Superior temporal gyrus (tissue), 1 donor: Measurements from ENCODE around the gene ZFP69.
"Not testable (repeated sequence)": the region's sequence is repeated elsewhere in the genome, so short reads cannot be mapped to it uniquely, and the experiment has no call there.

Source experiments
- DNase-seq: peaks from one replicate; pipeline ENCODE4 v3.0.0-alpha.2; 2016; ENCODE audit errors: extremely low spot score

ZFP69 gene

GRCh38 chr1:40476924-40477677 lies at the start of gene ZFP69:
Gene ZFP69 (plus strand): TSS chr1:40477290. CDS start chr1:40479362, 2,072 bp downstream.
- DNase-seq: peak; percentile 21

GRCh38 chr1:40431385-40431784 lies 45.7 kb upstream of the ZFP69 start:
- DNase-seq: no peak

GRCh38 chr1:40432644-40433390 lies 44.3 kb upstream of the ZFP69 start:
- no peak for DNase-seq

GRCh38 chr1:40435471-40435870 lies 41.6 kb upstream of the ZFP69 start:
- DNase-seq: no peak

- no peak for DNase-seq
Observed at GRCh38 chr1:40435876-40436275, 41.2 kb upstream of the ZFP69 start.

- DNase-seq: peak; percentile 79
Observed at GRCh38 chr1:40438391-40439015, 38.6 kb upstream of the ZFP69 start.

GRCh38 chr1:40439247-40439646 lies 37.8 kb upstream of the ZFP69 start:
- no peak for DNase-seq

- peak; percentile 90 for DNase-seq
Observed at GRCh38 chr1:40449684-40450494, 27.2 kb upstream of the ZFP69 start, which contains the start of gene ZFP69B. Gene ZFP69B (plus strand): TSS chr1:40450476. CDS start chr1:40450962, 486 bp downstream.

- peak; percentile 67 for DNase-seq
Observed at GRCh38 chr1:40450495-40451237, 26.4 kb upstream of the ZFP69 start.

- DNase-seq: no peak
Observed at GRCh38 chr1:40451238-40451585, 25.9 kb upstream of the ZFP69 start.

- no peak for DNase-seq
Observed at GRCh38 chr1:40454873-40455272, 22.2 kb upstream of the ZFP69 start.

- no peak for DNase-seq
Observed at GRCh38 chr1:40462956-40463590, 14.0 kb upstream of the ZFP69 start.

- DNase-seq: no peak
Observed at GRCh38 chr1:40469327-40469726, 7.8 kb upstream of the ZFP69 start.

- DNase-seq: no peak
Observed at GRCh38 chr1:40475268-40475667, 1.8 kb upstream of the ZFP69 start.

- DNase-seq: peak; percentile 17
Observed at GRCh38 chr1:40477678-40478053, 576 bp downstream of the ZFP69 start.

- DNase-seq: peak; percentile 10
Observed at GRCh38 chr1:40478276-40478675, 1.2 kb downstream of the ZFP69 start.

- DNase-seq: no peak
Observed at GRCh38 chr1:40479156-40479555, 2.1 kb downstream of the ZFP69 start.

- no peak for DNase-seq
Observed at GRCh38 chr1:40495315-40495903, 18.3 kb downstream of the ZFP69 start.

GRCh38 chr1:40502651-40503050 lies 25.6 kb downstream of the ZFP69 start:
- not testable (repeated sequence) for DNase-seq

- peak; percentile 7 for DNase-seq
Observed at GRCh38 chr1:40507973-40508372, 30.9 kb downstream of the ZFP69 start.
